Measurements from ENCODE around the gene CACNA1I.

- TF ChIP-seq REST (IDR thresholded peaks at IDR 0.05; ENCODE audit: low read depth) (no peak), EZH2phosphoT487 (IDR thresholded peaks at IDR 0.05; ENCODE audit: borderline replicate concordance) (no peak), SRF (IDR thresholded peaks at IDR 0.05; ENCODE audit: low read depth) (no peak), CTCF (IDR thresholded peaks at IDR 0.05 in 2 of 3, conservative IDR thresholded peaks at IDR 0.05 in 1 of 3; ENCODE audit: borderline replicate concordance in 1 of 3, insufficient read depth in 1 of 3, low read depth in 2 of 3, low read length in 2 of 3) (no peak), ZFX (IDR thresholded peaks at IDR 0.05) (no peak), RAD21 (IDR thresholded peaks at IDR 0.05; ENCODE audit: low read depth) (no peak), CEBPB (IDR thresholded peaks at IDR 0.05; ENCODE audit: low read depth) (no peak), POLR2A (IDR thresholded peaks at IDR 0.05; ENCODE audit: borderline replicate concordance, extremely low read depth, insufficient read depth, insufficient read length) (no peak)
Measured at GRCh38 chr22:39563571-39564428, 6.8 kb upstream of the CACNA1I start.
